B cell (primary cell): ENCODE measurements around the gene CMIP. TPM values are rescaled to one million over a fixed set of nuclear protein-coding genes. Genes with fewer than 3 reads are reported as not detected.

Experiments
- ATAC-seq: fragments of 200-7000 bp; cut with Tn5 transposase; one replicate; pipeline ENCODE4 v1.10.0; 2021; ENCODE audit warnings: low read depth, mild to moderate bottlenecking, moderate number of reproducible peaks, moderate library complexity
- CTCF ChIA-PET: fragments of 350-600 bp; sonication (Branson Sonifier 250); formaldehyde crosslinking; loops from one replicate; lab custom pipeline; 2021; ENCODE audit warnings: antibody characterized with exemption, inconsistent platforms; lab: Charles Lee
- POLR2A ChIA-PET: fragments of 350-600 bp; sonication (Branson Sonifier 250); formaldehyde crosslinking; loops from one replicate; lab custom pipeline; 2021; ENCODE audit warnings: antibody characterized with exemption; lab: Charles Lee
- DNase-seq: peaks from one replicate; pipeline ENCODE4 v3.0.0; 2013
- H2AFZ ChIP-seq: 2 replicates; pipeline ENCODE4 v1.6.1; 2012; ENCODE audit warnings: mild to moderate bottlenecking, low read depth, low read length; ENCODE audit not compliant: insufficient read depth, poor library complexity, severe bottlenecking
- H3K27ac ChIP-seq, 2 donors: 1 replicate in 1 of 2; 2 replicates in 1 of 2; pipeline ENCODE4 v1.5.1; 2012 to 2013; ENCODE audit warnings: low read length in 2 of 2, mild to moderate bottlenecking in 2 of 2, moderate library complexity in 1 of 2
- H3K27me3 ChIP-seq, 4 experiments: fragments of 200-600 bp in 1 of 4; sonication (generic) in 1 of 4; replicated peaks in 1 of 4; 1 replicate in 2 of 4; 2 replicates in 2 of 4; pipeline versions ENCODE4 v1.6.1 to v1.7.0; 2013 to 2016; ENCODE audit warnings: low read length in 3 of 4, mild to moderate bottlenecking in 2 of 4, mixed read lengths in 1 of 4, moderate library complexity in 1 of 4; ENCODE audit not compliant: insufficient read depth in 4 of 4, control insufficient read depth in 3 of 4; ENCODE audit errors: control extremely low read depth in 1 of 4
- H3K36me3 ChIP-seq, 2 experiments: replicated peaks in 1 of 2; 1 replicate in 1 of 2; 2 replicates in 1 of 2; pipeline versions ENCODE4 v1.6.1 to v1.7.1; 2013; ENCODE audit warnings: low read length in 1 of 2; ENCODE audit not compliant: insufficient read depth in 2 of 2, control insufficient read depth in 1 of 2; ENCODE audit errors: control extremely low read depth in 1 of 2, extremely low read depth in 1 of 2
- H3K4me1 ChIP-seq, 2 donors: fragments of 200-600 bp in 1 of 2; sonication (generic) in 1 of 2; 1 replicate in 1 of 2; 2 replicates in 1 of 2; pipeline versions ENCODE4 v1.5.1 to v1.6.1; 2013 to 2017; ENCODE audit warnings: low read length in 2 of 2; ENCODE audit not compliant: control insufficient read depth in 2 of 2, insufficient read depth in 2 of 2
- H3K4me2 ChIP-seq: replicated peaks from 2 replicates; pipeline ENCODE3; 2012; ENCODE audit warnings: mild to moderate bottlenecking, low read depth, low read length; ENCODE audit not compliant: poor library complexity, severe bottlenecking
- H3K4me3 ChIP-seq, 5 experiments: fragments of 200-600 bp in 1 of 5; sonication (generic) in 1 of 5; 1 replicate in 3 of 5; 2 replicates in 2 of 5; pipeline versions ENCODE4 v1.5.1 to v1.7.0; 2011 to 2016; ENCODE audit warnings: low read length in 4 of 5, mild to moderate bottlenecking in 4 of 5, low read depth in 2 of 5, control low read depth in 1 of 5, moderate library complexity in 1 of 5; ENCODE audit not compliant: insufficient read depth in 1 of 5; ENCODE audit errors: control extremely low read depth in 1 of 5, extremely low read depth in 1 of 5
- H3K79me2 ChIP-seq: fragments of 200-600 bp; sonication (generic); one replicate; pipeline ENCODE4 v1.6.0; 2016; ENCODE audit warnings: low read length; ENCODE audit not compliant: control insufficient read depth, insufficient read depth
- H3K9ac ChIP-seq: fragments of 200-600 bp; sonication (generic); 2 replicates; pipeline ENCODE4 v1.6.1; 2017; ENCODE audit warnings: mild to moderate bottlenecking, low read length, moderate library complexity
- H3K9me3 ChIP-seq, 3 donors: one replicate each; pipeline versions ENCODE4 v1.6.1 to v1.7.1; 2013; ENCODE audit warnings: low read length in 2 of 3; ENCODE audit not compliant: control insufficient read depth in 2 of 3, insufficient read depth in 1 of 3; ENCODE audit errors: control extremely low read depth in 1 of 3
- H4K20me1 ChIP-seq: 2 replicates; pipeline ENCODE4 v1.6.0; 2012; ENCODE audit warnings: mild to moderate bottlenecking, low read length; ENCODE audit not compliant: insufficient read depth, control insufficient read depth, poor library complexity, severe bottlenecking
- H3K27ac Mint-ChIP-seq: one replicate; pipeline ENCODE4 v1.8.0; 2021; ENCODE audit warnings: mixed read lengths
- H3K27me3 Mint-ChIP-seq: one replicate; pipeline ENCODE4 v1.8.0; 2021; ENCODE audit warnings: mixed read lengths
- H3K4me1 Mint-ChIP-seq: one replicate; pipeline ENCODE4 v1.8.0; 2021; ENCODE audit warnings: mixed read lengths
- H3K4me3 Mint-ChIP-seq: one replicate; pipeline ENCODE4 v1.8.0; 2021; ENCODE audit warnings: mixed read lengths
- H3K9me3 Mint-ChIP-seq: one replicate; pipeline ENCODE4 v1.8.0; 2022; ENCODE audit warnings: mixed read lengths; ENCODE audit not compliant: insufficient read depth
- CTCF ChIP-seq: fragments of 200-600 bp; IDR thresholded peaks from one replicate; pipeline ENCODE4 v1.8.0; 2022; ENCODE audit warnings: antibody characterized with exemption, mild to moderate bottlenecking
- EZH2 ChIP-seq: IDR thresholded peaks from 2 replicates; pipeline ENCODE4 v1.6.1; 2012; ENCODE audit warnings: borderline replicate concordance, low read depth, mild to moderate bottlenecking, moderate library complexity, low read length; ENCODE audit not compliant: insufficient read depth, poor library complexity, severe bottlenecking
- WGBS: methylation state at CpG from one replicate; pipeline ENCODE4 v1.1.5; 2013; ENCODE audit warnings: missing lambda C conversion rate; ENCODE audit not compliant: insufficient coverage; 5-methylcytosine and 5-hydroxymethylcytosine counted together
- intact Hi-C: fragments of 100-400 bp; cut with micrococcal nuclease; formaldehyde crosslinking; loops from one replicate; pipeline ENCODE4 v1.10.0; 2022
- polyA plus RNA-seq: library from polyadenylated mRNA; depleted of rRNA; stranded (reverse); fragments of >200 nt; gene quantifications from 2 replicates; pipeline ENCODE4 v1.2.3, GENCODE V29; 2012
- total RNA-seq, 2 donors: library from RNA; stranded (reverse); fragments of 120-200 nt in 1 of 2; gene quantifications; 1 replicate in 1 of 2; 2 replicates in 1 of 2; pipeline versions ENCODE4 v1.2.3 to v1.2.4, GENCODE V29; 2013 to 2022

Gene CMIP
- total and polyA plus RNA-seq, 2 donors (not counting 1 experiment from before 2014, with no cell fraction given) = 27.1 to 155 TPM

- POLR2A ChIA-PET = no interaction called here
- no peak overlapping the region for H3K27ac Mint-ChIP-seq
- H3K4me1 Mint-ChIP-seq = no peaks in the 10 kb centered on the region
Observed at GRCh38 chr16:81671738-81672597, 227.4 kb downstream of the CMIP start.

More at GRCh38 chr16:81671738-81672597, 227.4 kb downstream of the CMIP start:
- H3K27me3 Mint-ChIP-seq = no peaks in the 10 kb centered on the region
- H3K36me3 ChIP-seq = peaks cover 0 to 61% of the 10 kb centered on the region in 2 experiments
- H3K27me3 ChIP-seq = no peaks in the 10 kb centered on the region
- H3K79me2 ChIP-seq = peaks cover 28% of the 10 kb centered on the region
- WGBS = over 99% methylated on average over 13 of the region's 14 CpGs
- CTCF ChIA-PET = no interaction called here
- H2AFZ ChIP-seq = no peak overlapping the region
- no peak overlapping the region for H3K4me2 ChIP-seq
- no peaks in the 10 kb centered on the region for H4K20me1 ChIP-seq
- TF ChIP-seq EZH2 (no peak), CTCF (no peak)
- ATAC-seq = no peak
- H3K4me3 Mint-ChIP-seq = no peak overlapping the region
- intact Hi-C loops = no loop called here
- H3K4me3 ChIP-seq = no peak overlapping the region
- no peak for DNase-seq
- peaks cover 0 to 7% (median 0%) of the 10 kb centered on the region in 3 donors for H3K9me3 ChIP-seq
- H3K9me3 Mint-ChIP-seq = no peaks in the 10 kb centered on the region
- no peak overlapping the region for H3K9ac ChIP-seq
- H3K4me1 ChIP-seq = no peaks in the 10 kb centered on the region
- H3K27ac ChIP-seq = no peak overlapping the region
